VCaP (cell line): ENCODE results near the gene NME8.

ENCODE experiments used
- H3K27ac ChIP-seq: fragments of 450-650 bp; 2 replicates; pipeline ENCODE4 v1.5.1; 2017
- TF ChIP-seq, protein P1 (sequence below): fragments of 450-650 bp; conservative IDR thresholded peaks from 2 replicates; pipeline ENCODE4 v1.5.1; 2017; ENCODE audit warnings: mild to moderate bottlenecking, moderate library complexity

Gene NME8

DNA sequence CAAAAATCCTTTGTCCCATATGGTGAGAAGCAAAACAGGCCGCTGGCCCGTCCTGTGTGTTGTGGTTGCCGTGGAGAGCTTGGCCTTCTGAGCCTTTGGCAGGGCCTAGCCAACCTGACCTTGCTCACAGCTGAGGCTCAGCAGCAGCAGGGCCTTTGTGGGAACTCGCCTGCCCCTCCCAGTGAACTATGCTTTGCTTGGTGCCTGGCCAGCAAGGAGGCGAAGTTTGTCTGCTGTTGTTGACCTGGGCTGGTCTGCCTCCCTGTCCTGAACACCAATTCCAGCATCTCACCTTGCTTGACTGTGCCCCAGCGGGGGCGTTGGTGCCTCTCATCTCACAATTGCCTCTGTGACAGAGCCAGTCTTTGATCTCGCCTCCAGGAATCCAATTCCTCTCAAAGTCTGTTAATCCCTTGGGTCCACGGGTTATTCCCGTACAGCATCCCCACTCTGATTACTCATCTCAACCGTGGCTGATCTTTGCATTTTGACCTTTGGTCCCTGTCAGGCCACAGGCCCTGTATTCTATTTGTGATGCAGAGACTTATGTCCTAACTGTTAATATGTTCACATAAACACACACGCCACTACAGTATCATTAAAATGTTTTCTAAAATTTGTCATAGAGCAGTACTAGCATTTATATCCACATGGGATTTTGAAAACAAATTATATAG lies 94.7 kb downstream of the NME8 start:
- TF ChIP-seq, protein P1, sequence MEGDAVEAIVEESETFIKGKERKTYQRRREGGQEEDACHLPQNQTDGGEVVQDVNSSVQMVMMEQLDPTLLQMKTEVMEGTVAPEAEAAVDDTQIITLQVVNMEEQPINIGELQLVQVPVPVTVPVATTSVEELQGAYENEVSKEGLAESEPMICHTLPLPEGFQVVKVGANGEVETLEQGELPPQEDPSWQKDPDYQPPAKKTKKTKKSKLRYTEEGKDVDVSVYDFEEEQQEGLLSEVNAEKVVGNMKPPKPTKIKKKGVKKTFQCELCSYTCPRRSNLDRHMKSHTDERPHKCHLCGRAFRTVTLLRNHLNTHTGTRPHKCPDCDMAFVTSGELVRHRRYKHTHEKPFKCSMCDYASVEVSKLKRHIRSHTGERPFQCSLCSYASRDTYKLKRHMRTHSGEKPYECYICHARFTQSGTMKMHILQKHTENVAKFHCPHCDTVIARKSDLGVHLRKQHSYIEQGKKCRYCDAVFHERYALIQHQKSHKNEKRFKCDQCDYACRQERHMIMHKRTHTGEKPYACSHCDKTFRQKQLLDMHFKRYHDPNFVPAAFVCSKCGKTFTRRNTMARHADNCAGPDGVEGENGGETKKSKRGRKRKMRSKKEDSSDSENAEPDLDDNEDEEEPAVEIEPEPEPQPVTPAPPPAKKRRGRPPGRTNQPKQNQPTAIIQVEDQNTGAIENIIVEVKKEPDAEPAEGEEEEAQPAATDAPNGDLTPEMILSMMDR, result no peak
- no peak overlapping the region for H3K27ac ChIP-seq

DNA sequence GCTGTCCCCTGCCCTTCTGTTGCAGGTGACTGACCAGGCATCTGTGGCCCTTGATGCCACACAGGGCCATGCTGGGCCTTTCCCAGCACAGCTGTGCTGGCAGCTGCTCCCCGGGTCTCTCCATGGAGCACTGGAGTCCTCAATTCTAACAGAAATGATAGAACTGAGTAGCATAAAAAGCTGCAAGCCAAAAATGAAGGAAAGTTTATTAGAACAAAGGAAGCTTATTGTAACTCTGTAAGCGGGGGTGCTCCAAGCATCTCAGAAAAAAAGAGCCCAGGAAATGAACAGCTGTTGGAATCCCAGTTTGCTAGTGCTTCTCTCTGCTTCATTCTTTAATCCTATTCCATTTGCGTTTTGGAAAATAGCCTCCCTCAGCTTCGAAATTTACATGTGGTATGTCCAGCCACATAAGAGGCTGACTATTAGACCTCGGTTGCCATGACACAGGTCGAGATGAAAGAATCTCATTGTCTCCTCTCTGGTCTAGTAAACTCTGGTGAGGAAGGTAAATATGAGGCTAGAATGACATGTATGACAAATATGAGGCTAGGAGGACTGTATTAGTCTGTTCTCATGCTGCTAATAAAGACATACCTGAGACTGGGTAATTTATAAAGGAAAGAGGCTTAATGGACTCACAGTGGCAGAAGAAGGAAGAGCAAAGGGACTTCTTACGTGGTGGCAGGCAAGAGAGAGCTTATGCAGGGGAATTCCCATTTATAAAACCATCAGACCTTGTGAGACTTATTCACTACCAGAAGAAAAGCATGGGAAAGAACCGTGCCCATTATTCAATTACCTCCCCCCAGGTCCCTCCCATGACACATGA lies 95.7 kb downstream of the NME8 start:
- no peak overlapping the region for H3K27ac ChIP-seq
- TF ChIP-seq, protein P1, result no peak

DNA sequence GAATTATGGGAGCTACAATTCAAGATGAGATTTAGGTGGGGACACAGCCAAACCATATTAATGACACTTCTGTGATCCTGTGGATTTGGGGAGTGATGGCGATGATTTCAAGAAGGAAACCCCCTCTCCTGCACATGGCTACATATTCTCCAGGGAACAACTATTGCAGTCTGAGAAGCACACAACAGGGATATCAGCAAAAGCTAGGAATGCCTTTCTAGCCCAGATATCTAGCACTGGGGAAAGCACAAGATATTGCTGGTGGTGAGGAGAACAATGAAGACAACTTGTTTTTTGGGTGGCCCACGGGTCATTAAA lies 96.3 kb downstream of the NME8 start:
- H3K27ac ChIP-seq, result no peak overlapping the region
- TF ChIP-seq, protein P1, result no peak

DNA sequence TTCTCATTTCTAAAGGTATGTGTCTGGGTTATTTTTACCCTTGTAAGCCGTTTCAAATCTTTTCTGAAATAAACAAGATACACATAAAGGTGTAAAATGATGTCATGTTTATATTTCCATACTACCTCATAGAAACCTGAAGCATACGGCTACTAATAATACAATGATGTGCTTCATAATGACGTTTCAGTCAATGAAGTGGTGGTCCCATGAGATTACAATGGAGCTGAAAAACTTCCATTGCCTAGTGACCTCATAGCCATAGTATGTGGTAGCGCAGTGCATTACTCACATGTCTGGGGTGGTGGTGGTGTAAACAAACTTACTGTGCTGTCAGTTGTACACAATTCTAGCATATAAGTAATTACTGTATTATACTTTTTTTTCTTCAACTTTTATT lies 96.9 kb downstream of the NME8 start:
- TF ChIP-seq, protein P1, result no peak
- no peak overlapping the region for H3K27ac ChIP-seq

DNA sequence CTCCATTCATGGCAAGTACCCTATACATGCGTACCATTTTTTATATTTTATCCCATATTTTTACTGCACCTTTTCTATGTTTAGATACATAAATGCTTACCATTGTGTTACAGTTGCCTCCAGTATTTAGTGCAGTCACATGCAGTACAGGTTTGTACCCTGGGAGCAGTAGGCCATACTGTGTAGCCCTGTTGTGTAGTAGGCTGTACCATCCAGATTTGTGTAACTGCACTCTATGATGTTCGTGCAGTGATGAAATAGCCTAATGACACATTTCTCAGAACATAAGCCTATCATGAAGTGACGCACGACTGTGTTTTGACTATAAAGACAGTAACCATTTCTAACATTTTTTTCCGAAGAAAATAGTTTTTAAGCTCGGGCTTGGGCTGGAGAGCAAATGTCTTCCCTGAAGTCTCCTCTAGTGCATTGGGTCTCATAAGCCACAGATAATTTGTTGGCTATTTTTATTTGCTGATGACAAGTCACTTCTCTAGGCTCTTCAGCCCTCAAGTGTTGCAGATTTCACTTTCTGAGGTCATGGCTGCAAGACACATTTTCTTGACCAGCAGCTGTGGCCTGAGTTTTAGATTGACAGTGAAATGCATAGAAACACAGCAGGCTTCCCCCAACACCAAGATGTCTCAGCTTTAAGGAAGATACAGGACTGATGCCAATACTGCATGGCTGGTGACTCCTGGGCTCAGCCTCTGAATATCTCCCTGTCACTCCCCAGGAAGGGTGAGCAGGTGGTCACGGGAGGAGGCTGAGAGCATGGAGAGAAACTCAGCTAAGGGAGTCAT lies 98.9 kb downstream of the NME8 start:
- no peak overlapping the region for H3K27ac ChIP-seq
- TF ChIP-seq, protein P1, result no peak

DNA sequence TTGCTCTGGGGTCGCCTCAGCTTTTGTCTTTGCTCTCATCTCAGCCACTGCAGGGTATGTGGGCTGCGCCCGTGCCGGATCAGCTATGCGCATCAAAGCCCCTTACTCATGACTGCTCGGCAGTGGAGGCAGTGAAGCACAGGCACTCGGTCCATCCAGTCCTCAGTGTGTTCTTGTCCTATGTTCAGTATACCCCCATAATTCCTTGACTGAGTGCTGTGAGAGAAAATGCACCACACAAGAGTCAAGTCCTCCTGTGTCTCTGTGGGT lies 99.5 kb downstream of the NME8 start:
- H3K27ac ChIP-seq, result no peak overlapping the region
- TF ChIP-seq, protein P1, result no peak
